NCI-H128 (cell line): ENCODE data around the gene PLCXD3.
"Not testable (repeated sequence)": the region's sequence is repeated elsewhere in the genome, so short reads cannot be mapped to it uniquely, and the experiment has no call there.

Source experiments
- DNase-seq: peaks from one replicate; lab custom pipeline; 2025; ENCODE audit not compliant: unreplicated experiment; lab: John Stamatoyannopoulos, UW

The PLCXD3 gene

DNA sequence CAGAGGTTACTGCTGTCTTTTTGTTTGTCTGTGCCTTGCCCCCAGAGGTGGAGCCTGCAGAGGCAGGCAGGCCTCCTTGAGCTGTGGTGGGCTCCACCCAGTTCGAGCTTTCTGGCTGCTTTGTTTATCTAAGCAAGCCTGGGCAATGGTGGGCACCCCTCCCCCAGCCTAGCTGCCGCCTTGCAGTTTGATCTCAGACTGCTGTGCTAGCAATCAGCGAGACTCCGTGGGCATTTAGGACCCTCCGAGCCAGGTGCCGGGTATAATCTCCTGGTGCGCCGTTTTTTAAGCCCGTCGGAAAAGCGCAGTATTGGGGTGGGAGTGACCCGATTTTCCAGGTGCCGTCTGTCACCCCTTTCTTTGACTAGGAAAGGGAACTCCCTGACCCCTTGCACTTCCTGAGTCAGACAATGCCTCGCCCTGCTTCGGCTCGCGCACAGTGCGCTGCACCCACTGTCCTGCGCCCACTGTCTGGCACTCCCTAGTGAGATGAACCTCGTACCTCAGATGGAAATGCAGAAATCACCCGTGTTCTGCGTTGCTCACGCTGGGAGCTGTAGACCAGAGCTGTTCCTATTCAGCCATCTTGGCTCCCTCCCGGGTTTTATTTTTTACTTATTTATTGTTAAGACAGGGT lies 16.8 kb downstream of the PLCXD3 start:
- not testable (repeated sequence) for DNase-seq

GRCh38 chr5:41485533-41485932 lies 24.9 kb downstream of the PLCXD3 start:
- DNase-seq, result no peak

DNA sequence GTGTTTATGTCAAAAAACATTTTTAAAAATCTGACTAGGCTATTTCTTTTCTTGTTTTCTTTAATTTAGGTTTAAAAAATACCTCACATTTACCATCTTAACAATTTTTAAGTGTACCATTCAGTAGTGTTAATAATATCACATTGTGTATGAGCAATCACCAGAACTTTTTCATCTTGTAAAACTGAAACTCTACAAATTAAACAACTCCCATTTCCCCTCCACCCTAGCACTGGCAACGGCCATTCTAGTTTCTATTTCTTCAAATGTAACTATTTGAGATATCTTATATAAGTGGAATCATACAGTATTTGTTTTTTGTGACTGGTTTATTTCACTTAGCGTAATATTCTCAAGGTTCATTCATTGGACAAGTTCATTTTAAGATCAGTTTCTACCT lies 27.7 kb downstream of the PLCXD3 start:
- no peak for DNase-seq

- no peak for DNase-seq
Observed at GRCh38 chr5:41482173-41482572, 28.2 kb downstream of the PLCXD3 start.

DNA sequence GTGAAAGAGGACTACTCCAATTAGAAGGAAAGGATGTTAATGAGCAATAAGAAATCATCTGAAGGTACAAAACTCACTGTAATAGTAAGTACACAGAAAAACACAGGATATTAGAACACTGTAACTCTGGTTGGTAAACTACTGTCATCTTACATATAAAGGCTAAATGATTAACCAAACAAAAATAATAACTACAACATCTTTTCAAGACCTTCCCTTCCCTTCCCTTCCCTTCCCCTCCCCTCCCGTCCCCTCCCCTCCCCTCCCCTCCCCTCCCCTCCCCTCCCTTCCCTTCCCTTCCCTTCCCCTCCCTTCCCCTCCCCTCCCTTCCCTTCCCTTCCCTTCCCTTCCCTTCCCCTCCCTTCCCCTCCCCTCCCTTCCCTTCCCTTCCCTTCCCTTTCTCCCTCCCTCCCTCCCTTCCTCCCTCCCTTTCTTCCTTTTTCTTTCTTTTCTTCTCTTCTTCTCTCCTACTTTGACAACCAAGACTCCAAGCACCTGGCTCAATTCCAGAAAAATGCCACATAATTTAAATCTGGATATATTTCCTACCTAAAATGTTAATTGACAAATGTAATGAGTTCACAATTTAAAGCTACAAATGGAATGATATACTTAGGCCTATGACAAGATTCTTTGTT lies 38.7 kb downstream of the PLCXD3 start:
- DNase-seq, result not testable (repeated sequence)

DNA sequence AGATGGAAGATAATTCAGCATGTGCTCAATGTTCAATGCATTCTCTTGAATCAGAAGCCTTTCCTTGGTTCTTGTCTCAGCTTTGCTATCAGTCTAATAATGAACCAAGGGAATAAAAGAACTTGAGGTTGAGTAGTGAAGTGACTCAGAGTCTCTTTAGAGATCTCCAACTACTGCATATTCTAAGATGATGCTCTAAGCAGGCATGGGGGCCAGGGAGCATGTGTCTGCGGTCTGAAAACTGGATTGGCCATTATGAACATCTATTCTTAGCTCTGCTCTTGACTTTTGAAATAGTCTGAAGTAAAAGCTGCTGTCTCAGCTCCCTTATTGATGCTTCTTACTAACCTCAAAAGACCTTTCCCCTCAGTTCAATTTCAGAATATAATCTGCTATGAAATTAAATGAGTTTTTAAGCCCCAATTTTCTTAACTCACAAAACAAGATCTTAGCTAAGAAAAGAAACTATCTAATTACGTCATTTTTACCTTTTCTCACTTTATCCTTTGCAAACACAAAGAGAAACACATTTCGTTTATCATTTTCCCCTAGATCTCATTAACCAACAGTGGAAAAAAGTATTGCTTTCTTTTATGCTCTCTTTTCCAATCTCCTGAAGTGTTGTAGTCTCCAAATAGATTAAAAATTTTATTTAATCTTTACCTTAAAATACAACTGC lies 44.8 kb downstream of the PLCXD3 start:
- no peak for DNase-seq

- DNase-seq, result no peak
Observed at GRCh38 chr5:41459557-41459956, 50.8 kb downstream of the PLCXD3 start.

GRCh38 chr5:41457094-41457493 lies 53.3 kb downstream of the PLCXD3 start:
- no peak for DNase-seq

DNA sequence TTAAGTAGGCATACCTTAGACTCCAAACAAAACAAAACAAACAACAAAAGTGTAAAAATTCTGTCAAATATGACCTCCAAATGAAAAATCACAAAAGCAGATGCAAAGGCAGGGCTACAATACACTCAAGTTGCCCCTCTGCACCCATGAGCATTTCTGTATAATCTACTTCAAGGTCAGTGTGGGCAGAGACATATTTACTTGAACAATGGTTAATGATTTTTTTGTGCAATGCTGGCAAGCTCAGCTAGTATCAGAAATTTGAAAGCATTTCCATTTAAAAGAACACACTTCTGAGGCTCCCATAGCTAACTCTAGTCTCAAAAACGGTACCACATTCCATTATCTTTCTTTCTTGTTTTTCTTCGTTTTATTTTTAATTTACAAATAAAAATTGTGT lies 57.9 kb downstream of the PLCXD3 start:
- DNase-seq, result no peak

DNA sequence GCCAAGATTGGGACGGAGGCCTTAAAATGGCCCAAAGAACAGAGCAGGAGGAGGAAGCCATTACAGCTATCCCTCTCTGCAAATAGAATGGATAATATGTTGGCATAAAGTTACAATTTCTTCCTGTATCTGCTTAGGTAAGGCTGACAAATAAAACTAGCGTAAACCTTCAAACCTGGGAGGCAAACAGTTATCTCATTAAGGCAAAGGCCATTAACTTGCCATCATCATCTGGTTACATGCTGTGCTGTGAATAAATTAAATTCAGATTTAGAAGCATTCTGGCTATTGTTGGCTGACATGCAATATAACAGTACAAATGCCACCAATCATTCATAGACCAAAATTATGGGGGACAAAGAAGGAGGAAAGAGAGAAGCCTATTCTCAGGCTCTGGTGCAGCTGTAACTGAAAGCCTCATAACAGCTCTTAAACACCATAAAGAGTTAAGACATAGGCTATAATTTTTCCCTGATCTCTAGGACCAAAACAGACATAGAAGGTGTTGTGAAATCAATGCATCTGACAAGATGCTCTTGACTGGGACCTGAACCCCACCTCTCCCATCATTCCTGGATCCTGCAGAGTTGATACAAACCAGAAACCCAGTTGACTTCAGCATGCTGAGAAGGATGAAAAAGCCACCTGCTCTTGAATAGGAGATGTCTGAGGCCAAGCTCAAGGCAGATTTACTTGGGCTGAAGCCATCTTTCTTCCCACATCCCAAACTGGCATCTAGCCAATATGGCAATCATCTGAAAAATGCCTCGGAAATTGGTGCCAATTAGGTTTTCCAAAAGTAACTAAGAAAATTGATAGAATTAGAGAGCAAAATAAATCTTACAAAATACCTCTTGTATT lies 62.5 kb downstream of the PLCXD3 start:
- no peak for DNase-seq

GRCh38 chr5:41445937-41446563 lies 64.4 kb downstream of the PLCXD3 start:
- DNase-seq, result no peak

DNA sequence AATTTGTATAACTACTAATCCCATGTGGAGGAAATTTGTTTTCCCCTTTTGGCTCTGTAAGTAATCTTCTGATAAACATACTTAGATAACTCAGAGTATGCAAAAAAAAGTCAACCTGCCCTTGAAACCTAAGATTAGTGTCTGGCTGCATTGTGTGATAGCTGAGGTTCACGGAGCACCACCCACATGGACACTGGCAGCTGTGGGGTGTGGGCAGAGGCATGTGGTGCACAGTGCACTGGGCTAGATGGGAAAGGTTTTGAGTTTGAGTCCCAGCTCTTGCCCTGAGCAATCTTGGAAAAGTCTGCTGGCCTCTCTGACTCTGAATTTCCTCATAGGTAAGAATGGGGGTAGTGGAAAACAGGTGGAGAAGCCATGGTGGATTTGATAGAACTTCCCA lies 75.1 kb downstream of the PLCXD3 start:
- DNase-seq, result no peak

- no peak for DNase-seq
Observed at GRCh38 chr5:41433552-41434181, 76.7 kb downstream of the PLCXD3 start.

DNA sequence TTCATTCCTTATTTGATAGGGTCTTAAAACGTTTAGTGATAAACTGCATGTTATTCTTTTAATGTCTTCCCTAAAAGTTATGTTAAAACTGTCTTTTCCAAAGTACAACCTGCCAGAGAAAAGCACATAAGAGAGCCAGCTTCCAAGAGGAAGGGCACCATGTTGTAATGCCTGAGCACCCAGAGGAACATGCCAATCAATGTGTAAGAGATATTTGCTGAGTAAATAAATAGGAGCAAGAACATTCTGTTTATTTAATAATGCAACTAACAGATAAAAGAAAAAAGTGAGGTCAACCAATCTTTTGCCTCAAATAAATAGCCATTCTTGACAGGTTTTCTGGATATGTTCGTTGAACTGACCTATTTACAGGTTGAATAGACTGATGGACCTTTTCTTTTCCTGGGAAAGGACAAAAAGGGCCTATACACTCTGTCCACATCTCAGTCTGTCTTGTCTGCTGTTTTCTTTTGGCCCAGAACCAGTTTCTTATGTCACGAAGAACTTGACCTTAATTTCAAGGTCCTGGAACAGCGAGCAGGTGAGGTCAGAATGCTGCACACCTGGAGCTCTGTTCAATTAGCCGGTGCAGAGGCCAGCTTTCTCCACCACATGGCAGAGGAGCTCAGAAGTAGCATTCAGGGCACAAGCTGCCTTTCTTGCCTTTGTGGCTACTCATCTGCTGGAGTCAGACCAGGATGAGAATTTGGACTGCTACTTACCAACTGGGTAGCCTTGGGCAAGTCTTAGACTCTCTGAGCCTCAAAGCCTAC lies 77.7 kb downstream of the PLCXD3 start:
- DNase-seq, result no peak

DNA sequence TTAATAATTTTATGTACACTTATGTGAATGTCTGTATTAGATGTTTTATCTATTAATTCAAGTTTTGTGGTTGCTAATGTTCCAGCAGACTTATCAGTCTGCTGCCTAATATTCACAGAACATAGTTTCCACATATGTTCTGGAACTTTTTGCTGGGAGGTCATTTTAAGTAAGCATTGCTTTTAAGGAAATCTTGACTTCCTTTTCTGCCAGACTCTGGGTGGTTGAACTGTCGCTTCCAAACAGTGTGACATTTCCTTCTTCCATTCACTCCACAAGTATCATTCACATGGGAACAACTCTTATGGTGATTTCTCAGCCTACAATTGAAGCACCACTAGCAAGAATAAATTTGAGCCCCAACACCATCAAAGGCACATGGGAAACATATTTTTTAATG lies 82.9 kb downstream of the PLCXD3 start:
- no peak for DNase-seq

DNA sequence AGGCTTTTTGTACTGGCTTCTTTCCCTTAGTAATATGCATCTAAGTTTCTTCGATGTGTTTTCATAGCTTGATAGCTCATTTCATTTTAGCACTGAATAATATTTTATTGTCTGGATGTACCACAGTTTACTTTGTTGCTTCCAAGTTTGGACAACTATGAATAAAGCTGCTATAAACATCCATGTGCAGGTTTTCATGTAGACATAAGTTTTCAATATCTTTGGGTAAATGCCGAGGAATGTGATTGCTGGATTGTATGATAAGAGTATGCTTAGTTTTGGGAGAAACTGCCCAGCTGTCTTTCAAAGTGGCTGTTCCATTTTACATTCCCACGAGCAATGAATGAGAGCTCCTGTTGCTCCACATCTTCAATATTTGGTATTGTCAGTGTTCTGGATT lies 84.7 kb downstream of the PLCXD3 start:
- DNase-seq, result no peak

- DNase-seq, result no peak
Observed at GRCh38 chr5:41420492-41421067, 89.8 kb downstream of the PLCXD3 start.

DNA sequence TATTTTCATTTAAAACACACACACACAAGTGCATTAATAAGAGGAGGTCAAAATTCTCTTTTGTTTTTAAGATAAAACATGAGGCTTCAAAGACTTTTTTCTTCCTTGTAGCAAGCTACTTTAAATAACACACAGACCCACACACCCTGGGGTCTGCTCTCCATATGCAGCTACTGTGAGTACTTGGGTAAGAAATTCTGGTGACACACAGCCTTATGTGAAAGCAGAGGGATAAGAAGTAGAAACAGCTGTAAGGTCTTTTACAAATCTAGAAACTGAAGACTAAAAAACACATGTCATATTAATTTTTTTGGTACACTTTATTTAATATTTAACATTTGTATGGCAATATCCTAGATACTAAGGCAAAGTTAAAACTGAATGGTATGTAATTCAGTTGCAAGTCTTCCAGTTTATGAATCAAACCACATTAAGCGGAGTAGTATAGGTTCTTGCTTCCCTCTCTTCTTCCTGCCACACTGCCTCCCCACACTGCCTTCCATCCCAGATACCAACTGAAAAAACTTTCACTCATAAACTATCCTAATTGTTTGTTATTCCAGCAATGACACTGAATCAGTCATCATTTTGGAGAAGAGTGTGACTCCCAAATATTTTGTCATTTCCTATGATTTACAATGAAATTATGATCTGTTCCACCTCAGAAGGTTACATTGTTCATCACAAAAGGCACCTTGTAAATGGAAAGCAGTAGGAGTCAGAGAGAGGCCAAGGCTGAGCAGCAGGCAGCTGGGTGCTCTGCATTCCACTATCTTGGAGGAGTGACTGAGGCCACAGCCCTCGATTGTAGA lies 92.0 kb downstream of the PLCXD3 start:
- no peak for DNase-seq

DNA sequence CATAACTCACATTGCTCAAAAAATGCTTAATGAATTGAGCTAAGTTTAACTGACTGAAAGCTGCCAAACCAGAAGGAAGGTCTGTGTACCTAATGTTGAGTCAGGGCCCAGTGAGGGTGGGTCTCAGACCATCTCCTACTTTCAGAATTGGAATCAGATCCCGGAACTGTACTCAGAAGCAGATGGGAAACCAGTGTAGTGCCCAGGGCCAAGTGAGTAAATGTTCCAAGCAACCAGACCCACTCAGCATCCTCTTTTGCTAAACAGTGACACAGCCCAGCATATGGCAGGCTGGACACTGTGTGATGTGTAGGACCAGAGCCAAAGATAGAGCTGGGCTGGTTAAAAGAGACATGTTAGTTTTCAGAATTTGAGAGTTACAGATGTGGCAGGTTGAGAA lies 94.1 kb downstream of the PLCXD3 start:
- no peak for DNase-seq
